ENCODE data around the gene RERE.
"Not testable (repeated sequence)": the region's sequence is repeated elsewhere in the genome, so short reads cannot be mapped to it uniquely, and the experiment has no call there.

RERE gene

DNA sequence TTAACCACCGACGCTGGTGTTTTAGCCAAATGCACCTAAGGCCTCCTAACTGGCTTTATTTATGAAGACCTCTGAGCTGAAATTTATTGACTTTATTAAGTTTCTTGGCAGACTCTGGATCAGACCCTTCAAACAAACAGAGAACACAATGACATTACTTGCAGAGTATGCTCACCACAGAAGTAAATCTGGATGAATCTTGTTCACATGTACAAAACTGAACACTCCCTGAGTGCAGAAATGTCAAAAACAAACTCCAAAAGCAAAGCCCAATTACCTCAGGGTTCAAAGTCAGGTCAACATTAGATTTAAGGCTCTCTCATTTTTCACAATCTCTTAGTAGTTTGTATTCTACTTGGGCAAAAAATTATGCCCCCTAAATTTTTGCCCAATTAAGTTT lies 280.9 kb downstream of the RERE start:
- no peak for DNase-seq

GRCh38 chr1:8533907-8534306 lies 283.5 kb downstream of the RERE start:
- no peak for DNase-seq

GRCh38 chr1:8533124-8533523 lies 284.3 kb downstream of the RERE start:
- no peak for DNase-seq

- DNase-seq = no peak
Measured at GRCh38 chr1:8529901-8530300, 287.5 kb downstream of the RERE start.

GRCh38 chr1:8527941-8528340 lies 289.5 kb downstream of the RERE start:
- DNase-seq = no peak

- DNase-seq = no peak
Measured at GRCh38 chr1:8525558-8526275, 291.7 kb downstream of the RERE start.

DNA sequence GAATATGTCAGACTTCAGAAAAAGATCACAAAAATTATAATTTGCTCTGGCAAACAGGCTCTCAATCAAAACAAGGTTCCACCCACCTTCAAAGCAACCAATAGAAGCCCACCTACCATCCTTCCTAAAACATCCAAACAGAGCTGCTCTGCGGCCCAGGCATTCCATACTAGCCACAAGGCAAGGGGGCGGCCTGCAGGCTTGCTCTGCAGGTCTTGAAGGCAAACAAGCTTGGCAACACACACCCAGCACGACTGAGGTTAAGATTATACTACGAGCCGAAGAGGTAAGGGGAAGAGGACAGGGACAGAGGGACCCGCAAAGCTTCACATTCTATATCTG lies 292.3 kb downstream of the RERE start:
- no peak for DNase-seq

- DNase-seq = no peak
Measured at GRCh38 chr1:8524627-8525157, 292.7 kb downstream of the RERE start.

- DNase-seq = no peak
Measured at GRCh38 chr1:8523666-8524206, 293.7 kb downstream of the RERE start.

GRCh38 chr1:8520483-8520966 lies 296.9 kb downstream of the RERE start:
- DNase-seq = no peak

- DNase-seq = no peak
Measured at GRCh38 chr1:8519167-8519566, 298.3 kb downstream of the RERE start.

DNA sequence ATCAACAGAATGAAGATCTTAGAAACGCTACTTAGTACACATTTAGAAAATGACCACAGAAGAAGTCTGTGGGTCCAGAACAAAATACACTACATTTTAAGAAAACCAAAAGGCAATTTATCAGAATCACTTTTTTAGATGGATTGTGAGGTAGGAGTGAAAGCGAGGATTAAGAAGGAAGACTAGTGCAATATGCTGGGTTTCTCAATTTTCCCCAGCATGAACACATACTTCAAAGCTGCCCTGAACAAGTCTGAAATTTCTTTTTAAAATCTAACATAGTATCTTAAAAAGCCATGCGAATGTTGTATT lies 299.0 kb downstream of the RERE start:
- no peak for DNase-seq

DNA sequence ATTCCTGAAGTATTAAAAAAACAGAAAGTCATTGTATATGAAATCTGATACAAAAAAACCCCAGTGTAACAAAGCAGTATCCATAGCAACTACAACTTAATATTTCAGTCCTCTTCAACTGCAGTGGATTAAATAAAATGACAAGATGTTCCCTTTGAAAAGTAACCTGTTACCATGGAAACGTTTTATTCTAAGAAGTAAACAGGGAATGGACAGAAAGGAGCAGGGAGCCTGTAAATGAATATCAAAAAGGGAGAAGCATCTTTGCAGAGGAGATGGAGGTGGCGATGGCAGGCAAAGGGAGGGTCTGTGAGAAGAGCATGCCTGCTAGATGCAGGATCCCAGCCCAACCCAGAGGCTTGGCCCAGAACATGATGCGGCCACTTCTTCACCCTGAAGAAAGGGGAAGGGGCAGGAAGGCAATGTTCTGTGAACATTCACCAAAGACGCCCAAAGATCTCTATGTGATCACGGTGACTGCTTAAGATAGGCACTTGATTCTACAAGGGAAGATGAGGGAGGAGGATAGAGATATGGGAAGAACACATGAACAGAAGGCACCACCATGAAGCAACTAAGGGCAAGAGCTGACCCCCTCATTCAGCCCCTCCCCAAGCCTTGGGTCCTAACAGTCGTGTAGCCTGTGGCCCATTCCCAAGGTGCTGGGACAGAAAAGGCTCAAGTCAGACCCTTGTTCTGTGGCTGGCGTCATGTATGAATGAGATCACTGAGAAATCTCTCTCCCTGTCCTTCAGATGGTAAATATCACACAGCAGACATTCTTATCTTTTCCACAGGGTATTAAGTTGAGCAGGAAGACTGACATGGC lies 299.6 kb downstream of the RERE start:
- no peak for DNase-seq

- DNase-seq = no peak
Measured at GRCh38 chr1:8516793-8517556, 300.5 kb downstream of the RERE start.

- no peak for DNase-seq
Measured at GRCh38 chr1:8516278-8516777, 301.1 kb downstream of the RERE start.

DNA sequence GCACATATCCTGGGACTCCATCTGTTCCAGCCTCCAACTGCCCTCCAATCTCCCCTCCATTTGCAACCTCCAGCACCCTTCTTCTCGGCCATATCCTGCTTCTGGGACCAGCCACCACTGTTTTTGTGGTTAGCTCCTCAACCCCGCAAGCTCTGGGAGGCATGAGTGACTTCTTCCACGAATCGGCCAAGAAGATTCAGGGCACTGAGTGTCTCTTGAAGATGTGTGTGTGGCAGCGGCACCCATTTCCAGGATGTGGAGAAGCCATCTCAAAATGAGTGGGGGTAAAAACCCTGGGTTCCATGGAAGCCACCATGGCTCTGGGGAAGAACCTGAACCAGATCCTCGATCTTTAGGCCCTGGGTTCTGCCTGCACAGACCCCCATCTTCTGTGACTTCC lies 304.9 kb downstream of the RERE start:
- DNase-seq = no peak

- DNase-seq = no peak
Measured at GRCh38 chr1:8510041-8510823, 307.2 kb downstream of the RERE start.

GRCh38 chr1:8509579-8509978 lies 307.9 kb downstream of the RERE start:
- DNase-seq = no peak

DNA sequence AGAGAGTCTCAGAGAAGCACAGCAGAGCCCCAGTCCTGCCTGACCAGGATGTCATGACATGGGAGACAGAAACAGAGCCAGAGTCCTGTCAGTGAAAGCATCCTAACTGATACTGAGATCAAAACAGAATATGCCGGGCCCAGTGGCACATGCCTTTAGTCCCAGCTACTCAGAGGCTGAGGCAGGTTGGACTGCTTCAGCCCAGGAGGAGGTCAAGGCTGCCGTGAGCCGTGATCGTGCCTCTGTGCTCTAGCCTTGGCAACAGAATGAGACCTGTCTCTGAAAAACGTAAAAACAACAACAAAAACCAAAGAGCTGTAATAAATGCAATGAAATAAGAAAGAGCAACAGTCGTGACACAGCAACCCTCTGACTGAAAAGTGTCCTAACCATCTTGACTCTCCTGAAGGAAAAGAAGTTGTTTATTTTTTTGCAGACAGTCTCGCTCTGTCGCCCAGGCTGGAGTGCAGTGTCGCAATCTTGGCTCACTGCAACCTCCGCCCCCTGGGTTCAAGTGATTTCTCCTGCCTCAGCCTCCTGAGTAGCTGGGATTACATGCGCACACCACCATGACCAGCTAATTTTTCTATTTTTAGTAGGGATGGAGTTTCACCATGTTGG lies 310.3 kb downstream of the RERE start:
- DNase-seq = no peak

DNA sequence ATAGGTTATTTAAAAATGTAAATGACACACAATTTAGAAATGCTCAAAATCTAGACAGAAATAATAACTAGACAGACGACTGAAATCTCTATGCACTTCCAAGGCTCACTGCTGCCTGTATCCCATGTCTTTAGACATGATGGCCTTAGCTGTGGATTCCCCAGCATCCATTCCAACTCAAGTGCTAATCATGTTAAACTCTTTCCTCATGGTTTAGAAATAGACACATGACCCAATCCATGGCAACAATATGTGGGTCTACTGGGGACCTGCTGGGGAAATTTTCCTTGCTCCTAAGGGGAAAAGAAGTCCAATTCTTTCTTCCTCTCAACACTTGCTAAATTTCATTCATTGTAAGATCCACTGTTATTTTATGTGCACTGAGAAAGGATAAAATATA lies 311.0 kb downstream of the RERE start:
- DNase-seq = no peak

DNA sequence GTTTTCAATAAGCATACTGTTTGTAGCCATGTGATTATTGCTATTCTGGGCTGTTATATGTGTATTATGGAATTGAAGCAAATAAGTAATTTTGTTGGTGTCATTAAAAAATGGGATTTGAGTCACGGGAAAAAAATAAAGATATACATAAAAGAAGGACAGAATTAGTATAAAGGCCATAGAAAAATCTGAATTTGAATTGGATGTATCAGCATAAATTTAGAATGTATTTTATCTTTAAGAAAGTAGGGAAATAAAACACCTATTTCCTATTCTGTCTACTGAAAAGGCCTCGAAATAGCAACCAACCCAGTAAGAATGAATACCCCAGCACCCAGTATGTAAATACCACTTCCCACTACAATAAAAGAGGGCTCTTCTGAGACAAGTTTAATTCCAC lies 313.6 kb downstream of the RERE start:
- DNase-seq = no peak

- not testable (repeated sequence) for DNase-seq
Measured at GRCh38 chr1:8502949-8503348, 314.5 kb downstream of the RERE start.

All from NK-92 treated with Interleukin-12 subunit alpha and Interleukin-12 subunit beta, amount 100 ng/mL, for 24 hours (cell line).